ES-I3 (cell line): Measurements from ENCODE around the gene ANKRD44.

Experiments
- H3K36me3 ChIP-seq: 2 replicates; pipeline ENCODE4 v1.6.1; 2013; ENCODE audit warnings: mild to moderate bottlenecking, low read length, control low read depth, moderate library complexity; ENCODE audit not compliant: insufficient read depth
- H3K4me1 ChIP-seq: 2 replicates; pipeline ENCODE4 v1.6.1; 2013; ENCODE audit warnings: mild to moderate bottlenecking, control low read depth, low read length; ENCODE audit not compliant: insufficient read depth
- H3K9ac ChIP-seq: 2 replicates; pipeline ENCODE4 v1.6.1; 2013; ENCODE audit warnings: low read depth, mild to moderate bottlenecking, low read length, moderate library complexity
- H3K9me3 ChIP-seq: 2 replicates; pipeline ENCODE4 v1.6.1; 2013; ENCODE audit warnings: mild to moderate bottlenecking, low read length, moderate library complexity; ENCODE audit not compliant: control insufficient read depth, insufficient read depth

ANKRD44 gene

DNA sequence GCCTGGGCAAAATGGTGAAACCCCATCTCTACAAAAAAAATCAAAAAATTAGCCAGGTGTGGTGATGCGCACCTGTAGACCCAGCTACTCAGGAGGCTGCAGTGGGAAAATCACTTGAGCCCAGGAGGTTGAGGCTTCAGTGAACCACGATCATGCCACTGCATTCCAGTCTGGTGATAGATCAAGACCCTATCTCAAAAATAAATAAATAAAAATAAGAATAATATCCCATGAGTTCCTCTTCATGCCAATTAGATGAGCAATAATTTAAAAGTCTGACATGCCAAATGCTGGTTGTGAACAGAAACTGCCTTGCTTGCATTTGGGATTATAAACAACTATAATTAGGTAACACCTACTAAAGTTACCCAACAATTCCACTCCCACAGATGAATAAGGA lies 22.1 kb upstream of the ANKRD44 start:
- Histone ChIP-seq H3K36me3 (no peaks in the 10 kb centered on the region), H3K4me1 (no peaks in the 10 kb centered on the region), H3K9me3 (no peaks in the 10 kb centered on the region), H3K9ac (no peak overlapping the region)

DNA sequence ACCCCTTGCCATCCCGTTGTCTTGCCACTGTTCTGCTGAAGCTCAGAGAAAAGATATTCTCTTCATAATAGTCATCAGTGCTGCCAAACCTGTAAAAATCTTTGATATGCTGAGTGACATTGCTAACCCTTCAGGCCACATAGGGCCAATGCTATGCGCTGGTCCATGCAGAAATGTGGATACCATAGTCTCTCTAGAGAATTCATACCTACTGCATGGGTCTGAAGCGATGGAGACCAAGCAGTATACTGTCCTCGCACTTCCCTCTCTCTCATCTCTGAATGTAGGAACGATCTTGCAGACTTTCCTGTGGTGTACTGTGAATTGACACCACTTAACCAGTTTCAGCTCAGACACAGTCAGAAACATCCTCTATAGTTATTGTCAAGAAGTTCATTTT lies 17.9 kb upstream of the ANKRD44 start:
- Histone ChIP-seq H3K9me3 (no peaks in the 10 kb centered on the region), H3K9ac (no peak overlapping the region), H3K4me1 (no peaks in the 10 kb centered on the region), H3K36me3 (no peaks in the 10 kb centered on the region)

- H3K4me1 ChIP-seq: no peaks in the 10 kb centered on the region
- H3K9ac ChIP-seq: no peak overlapping the region
Measured at GRCh38 chr2:197327472-197328098, 17.0 kb upstream of the ANKRD44 start.

GRCh38 chr2:197327073-197327471 lies 16.5 kb upstream of the ANKRD44 start:
- Histone ChIP-seq H3K9me3 (no peaks in the 10 kb centered on the region), H3K4me1 (no peaks in the 10 kb centered on the region)

More at GRCh38 chr2:197327472-197328098, 17.0 kb upstream of the ANKRD44 start:
- H3K36me3 ChIP-seq: no peaks in the 10 kb centered on the region
- H3K9me3 ChIP-seq: no peaks in the 10 kb centered on the region

GRCh38 chr2:197324801-197325200 lies 14.2 kb upstream of the ANKRD44 start:
- no peak overlapping the region for H3K9ac ChIP-seq
- no peaks in the 10 kb centered on the region for H3K36me3 ChIP-seq
- H3K4me1 ChIP-seq: no peaks in the 10 kb centered on the region
- no peaks in the 10 kb centered on the region for H3K9me3 ChIP-seq

More at GRCh38 chr2:197327073-197327471, 16.5 kb upstream of the ANKRD44 start:
- Histone ChIP-seq H3K9ac (no peak overlapping the region), H3K36me3 (no peaks in the 10 kb centered on the region)

- Histone ChIP-seq H3K9ac (no peak overlapping the region), H3K4me1 (no peaks in the 10 kb centered on the region), H3K36me3 (no peaks in the 10 kb centered on the region), H3K9me3 (peaks cover 3% of the 10 kb centered on the region; the same call in 1 of the 2 replicates)
Measured at GRCh38 chr2:197322724-197323720, 12.4 kb upstream of the ANKRD44 start.

GRCh38 chr2:197322143-197322542 lies 11.6 kb upstream of the ANKRD44 start:
- H3K9ac ChIP-seq: no peak overlapping the region
- peaks cover 3% of the 10 kb centered on the region; the same call in 1 of the 2 replicates for H3K9me3 ChIP-seq
- no peaks in the 10 kb centered on the region for H3K36me3 ChIP-seq
- H3K4me1 ChIP-seq: no peaks in the 10 kb centered on the region

GRCh38 chr2:197315371-197315770 lies 4.8 kb upstream of the ANKRD44 start:
- H3K36me3 ChIP-seq: no peaks in the 10 kb centered on the region
- H3K4me1 ChIP-seq: no peaks in the 10 kb centered on the region; the same call in 1 of the 2 replicates
- peaks cover 3% of the 10 kb centered on the region; the same call in 1 of the 2 replicates for H3K9me3 ChIP-seq
- no peak overlapping the region for H3K9ac ChIP-seq

DNA sequence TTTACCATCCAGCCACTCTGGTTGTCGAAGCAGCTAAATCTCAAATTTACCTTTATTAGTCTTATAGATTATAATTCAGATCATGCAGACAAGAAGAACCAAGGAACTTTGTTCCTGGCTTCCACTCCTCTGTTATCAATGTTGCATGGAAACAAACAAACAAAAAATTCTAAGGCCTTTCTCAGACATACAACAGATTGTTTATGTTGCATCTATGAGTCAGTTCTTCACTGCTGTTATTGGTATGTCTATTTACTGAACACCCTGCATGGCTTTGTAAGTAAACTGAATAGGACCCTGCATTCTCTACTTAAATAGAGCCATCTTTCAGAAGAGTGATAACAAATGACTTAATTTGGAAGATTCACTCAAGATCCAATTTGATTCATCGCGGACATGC lies 1.6 kb upstream of the ANKRD44 start:
- no peaks in the 10 kb centered on the region for H3K36me3 ChIP-seq
- no peaks in the 10 kb centered on the region; the same call in 1 of the 2 replicates for H3K4me1 ChIP-seq
- no peaks in the 10 kb centered on the region for H3K9me3 ChIP-seq
- H3K9ac ChIP-seq: no peak overlapping the region

GRCh38 chr2:197311421-197312033 lies 947 bp upstream of the ANKRD44 start:
- Histone ChIP-seq H3K36me3 (no peaks in the 10 kb centered on the region), H3K9ac (peak overlapping the region; percentile 69), H3K9me3 (no peaks in the 10 kb centered on the region), H3K4me1 (no peaks in the 10 kb centered on the region; the same call in 1 of the 2 replicates)

- no peaks in the 10 kb centered on the region for H3K36me3 ChIP-seq
- no peaks in the 10 kb centered on the region for H3K9me3 ChIP-seq
- H3K4me1 ChIP-seq: no peaks in the 10 kb centered on the region; the same call in 1 of the 2 replicates
- peak overlapping the region; percentile 69 for H3K9ac ChIP-seq
Measured at GRCh38 chr2:197310987-197311420, 424 bp upstream of the ANKRD44 start.

GRCh38 chr2:197309691-197310231 lies 819 bp downstream of the ANKRD44 start:
- no peaks in the 10 kb centered on the region; the same call in 1 of the 2 replicates for H3K4me1 ChIP-seq
- no peaks in the 10 kb centered on the region for H3K36me3 ChIP-seq
- H3K9me3 ChIP-seq: no peaks in the 10 kb centered on the region
- H3K9ac ChIP-seq: peak overlapping the region; percentile 76

- H3K4me1 ChIP-seq: no peaks in the 10 kb centered on the region; the same call in 1 of the 2 replicates
- no peaks in the 10 kb centered on the region for H3K9me3 ChIP-seq
- H3K9ac ChIP-seq: peak overlapping the region; percentile 76; the same call in 1 of the 2 replicates
- no peaks in the 10 kb centered on the region for H3K36me3 ChIP-seq
Measured at GRCh38 chr2:197308996-197309690, 1.4 kb downstream of the ANKRD44 start.
